ENCODE measurements around the gene ALKBH4.

- TF ChIP-seq, protein P1, sequence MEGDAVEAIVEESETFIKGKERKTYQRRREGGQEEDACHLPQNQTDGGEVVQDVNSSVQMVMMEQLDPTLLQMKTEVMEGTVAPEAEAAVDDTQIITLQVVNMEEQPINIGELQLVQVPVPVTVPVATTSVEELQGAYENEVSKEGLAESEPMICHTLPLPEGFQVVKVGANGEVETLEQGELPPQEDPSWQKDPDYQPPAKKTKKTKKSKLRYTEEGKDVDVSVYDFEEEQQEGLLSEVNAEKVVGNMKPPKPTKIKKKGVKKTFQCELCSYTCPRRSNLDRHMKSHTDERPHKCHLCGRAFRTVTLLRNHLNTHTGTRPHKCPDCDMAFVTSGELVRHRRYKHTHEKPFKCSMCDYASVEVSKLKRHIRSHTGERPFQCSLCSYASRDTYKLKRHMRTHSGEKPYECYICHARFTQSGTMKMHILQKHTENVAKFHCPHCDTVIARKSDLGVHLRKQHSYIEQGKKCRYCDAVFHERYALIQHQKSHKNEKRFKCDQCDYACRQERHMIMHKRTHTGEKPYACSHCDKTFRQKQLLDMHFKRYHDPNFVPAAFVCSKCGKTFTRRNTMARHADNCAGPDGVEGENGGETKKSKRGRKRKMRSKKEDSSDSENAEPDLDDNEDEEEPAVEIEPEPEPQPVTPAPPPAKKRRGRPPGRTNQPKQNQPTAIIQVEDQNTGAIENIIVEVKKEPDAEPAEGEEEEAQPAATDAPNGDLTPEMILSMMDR (IDR thresholded peaks at IDR 0.05) = peak; percentile 31
- no peak for TF ChIP-seq ZFX (IDR thresholded peaks at IDR 0.05; ENCODE audit: borderline replicate concordance)
Measured at GRCh38 chr7:102412548-102412947, 52.1 kb downstream of the ALKBH4 start.

All from 22Rv1 (cell line).